GM18519 (cell line): Measurements from ENCODE around the gene CDS1.
"Not testable (repeated sequence)": the region's sequence is repeated elsewhere in the genome, so short reads cannot be mapped to it uniquely, and the experiment has no call there.

Experiments used
- ATAC-seq: cut with Tn5 transposase; IDR thresholded peaks from one replicate; pipeline ENCODE4 v1.9.1; 2021; ENCODE audit warnings: mild to moderate bottlenecking, moderate library complexity; ENCODE audit not compliant: unreplicated experiment, low FRiP score

Gene CDS1

GRCh38 chr4:84669201-84669600 is 86.3 kb downstream of the CDS1 start:
- no peak for ATAC-seq

GRCh38 chr4:84672177-84672576 is 89.2 kb downstream of the CDS1 start:
- no peak for ATAC-seq

- no peak for ATAC-seq
These were observed 90.7 kb downstream of the CDS1 start for GRCh38 chr4:84673475-84674240.

GRCh38 chr4:84677093-84677492 is 94.2 kb downstream of the CDS1 start:
- ATAC-seq: no peak

GRCh38 chr4:84677995-84678394 is 95.1 kb downstream of the CDS1 start:
- no peak for ATAC-seq

GRCh38 chr4:84678976-84679744 is 96.2 kb downstream of the CDS1 start:
- ATAC-seq: no peak

- no peak for ATAC-seq
These were observed 98.0 kb downstream of the CDS1 start for GRCh38 chr4:84680956-84681355.

- no peak for ATAC-seq
These were observed 98.8 kb downstream of the CDS1 start for GRCh38 chr4:84681486-84682274.

- not testable (repeated sequence) for ATAC-seq
These were observed 99.7 kb downstream of the CDS1 start for GRCh38 chr4:84682661-84683060.

GRCh38 chr4:84683064-84683850 is 100.3 kb downstream of the CDS1 start:
- no peak for ATAC-seq

- no peak for ATAC-seq
These were observed 101.4 kb downstream of the CDS1 start for GRCh38 chr4:84684361-84684760.

- ATAC-seq: no peak
These were observed 102.2 kb downstream of the CDS1 start for GRCh38 chr4:84685105-84685504.

GRCh38 chr4:84688605-84689004 is 105.7 kb downstream of the CDS1 start:
- no peak for ATAC-seq

- ATAC-seq: no peak
These were observed 106.3 kb downstream of the CDS1 start for GRCh38 chr4:84689197-84689596.

GRCh38 chr4:84690481-84690880 is 107.6 kb downstream of the CDS1 start:
- no peak for ATAC-seq

- ATAC-seq: no peak
These were observed 108.3 kb downstream of the CDS1 start for GRCh38 chr4:84691170-84691691.

- no peak for ATAC-seq
These were observed 108.9 kb downstream of the CDS1 start for GRCh38 chr4:84691800-84692199.

- no peak for ATAC-seq
These were observed 114.2 kb downstream of the CDS1 start for GRCh38 chr4:84697159-84697558.

- ATAC-seq: no peak
These were observed 114.8 kb downstream of the CDS1 start for GRCh38 chr4:84697615-84698201.
